HG02759 (cell line): ENCODE measurements around the gene SPDYE4.
"Not testable (repeated sequence)": the region's sequence is repeated elsewhere in the genome, so short reads cannot be mapped to it uniquely, and the experiment has no call there.

ENCODE experiments used
- ATAC-seq: cut with Tn5 transposase; IDR thresholded peaks from one replicate; pipeline ENCODE4 v1.9.1; 2021; ENCODE audit warnings: mild to moderate bottlenecking, moderate library complexity; ENCODE audit not compliant: unreplicated experiment

Gene SPDYE4

DNA sequence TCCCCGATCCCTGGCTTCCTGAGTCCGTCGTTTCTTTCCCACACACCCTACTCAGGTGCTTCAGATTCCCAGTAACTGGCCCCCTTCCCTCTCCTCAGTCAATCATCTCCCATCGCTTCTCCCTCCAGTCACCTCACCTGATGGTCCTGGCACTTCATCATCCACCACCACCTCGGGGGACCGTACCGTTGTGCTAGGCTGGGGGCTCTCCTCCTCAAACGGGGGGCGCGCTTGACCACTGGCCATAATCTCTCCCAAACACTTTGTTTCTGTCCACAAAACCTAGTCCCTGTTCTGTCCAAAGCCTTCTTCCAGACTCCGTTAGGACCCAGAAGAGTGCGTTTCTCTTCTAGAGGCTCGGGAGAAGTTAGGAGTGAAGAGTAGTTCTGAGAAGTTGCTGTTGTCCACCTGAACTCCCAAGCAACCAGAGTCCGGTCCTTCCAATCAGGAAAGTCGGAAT lies at the start of gene SPDYE4:
SPDYE4 (minus strand) TSS at position 410 of the 460 bp plus-strand sequence; CDS start at position 246, 164 bp downstream.
- no peak for ATAC-seq

GRCh38 chr17:8806926-8807550 lies 48.7 kb upstream of the SPDYE4 start:
- ATAC-seq, result peak; percentile 87

DNA sequence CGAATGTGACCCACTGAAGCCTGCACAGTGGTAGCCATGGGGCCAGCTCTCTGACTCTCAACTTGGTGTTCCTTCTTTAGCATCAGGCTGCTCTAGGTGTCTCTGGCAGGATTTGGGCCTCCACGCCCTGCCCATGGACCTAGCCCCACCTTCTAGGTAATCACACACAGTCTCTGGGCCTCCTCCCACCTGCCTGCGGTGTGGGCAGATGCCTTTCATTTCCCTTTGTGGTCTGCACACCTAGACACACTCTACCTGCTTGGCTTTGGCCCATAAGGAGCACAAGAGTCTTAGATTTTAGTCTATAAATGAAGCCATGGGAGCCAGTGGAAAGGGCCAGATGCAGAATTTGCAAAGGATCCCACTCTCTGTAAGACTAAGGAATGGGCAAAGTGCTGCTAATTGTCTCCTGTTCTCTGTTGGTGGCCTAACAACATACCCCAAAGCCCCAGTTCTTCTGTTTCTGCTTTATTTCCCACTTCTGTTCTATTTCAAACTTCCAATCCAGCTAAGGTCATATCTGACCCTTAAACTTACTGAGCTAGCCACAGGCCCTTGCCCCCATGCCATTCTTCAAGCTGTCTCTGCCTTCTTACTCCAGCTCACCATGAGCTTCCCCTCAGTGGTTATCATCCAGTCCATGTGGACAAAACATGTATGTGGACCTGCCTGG lies 48.0 kb upstream of the SPDYE4 start:
- peak; percentile 14 for ATAC-seq

- not testable (repeated sequence) for ATAC-seq
Observed at GRCh38 chr17:8805396-8805795, 47.0 kb upstream of the SPDYE4 start.

GRCh38 chr17:8803531-8804420 lies 45.4 kb upstream of the SPDYE4 start:
- no peak for ATAC-seq

DNA sequence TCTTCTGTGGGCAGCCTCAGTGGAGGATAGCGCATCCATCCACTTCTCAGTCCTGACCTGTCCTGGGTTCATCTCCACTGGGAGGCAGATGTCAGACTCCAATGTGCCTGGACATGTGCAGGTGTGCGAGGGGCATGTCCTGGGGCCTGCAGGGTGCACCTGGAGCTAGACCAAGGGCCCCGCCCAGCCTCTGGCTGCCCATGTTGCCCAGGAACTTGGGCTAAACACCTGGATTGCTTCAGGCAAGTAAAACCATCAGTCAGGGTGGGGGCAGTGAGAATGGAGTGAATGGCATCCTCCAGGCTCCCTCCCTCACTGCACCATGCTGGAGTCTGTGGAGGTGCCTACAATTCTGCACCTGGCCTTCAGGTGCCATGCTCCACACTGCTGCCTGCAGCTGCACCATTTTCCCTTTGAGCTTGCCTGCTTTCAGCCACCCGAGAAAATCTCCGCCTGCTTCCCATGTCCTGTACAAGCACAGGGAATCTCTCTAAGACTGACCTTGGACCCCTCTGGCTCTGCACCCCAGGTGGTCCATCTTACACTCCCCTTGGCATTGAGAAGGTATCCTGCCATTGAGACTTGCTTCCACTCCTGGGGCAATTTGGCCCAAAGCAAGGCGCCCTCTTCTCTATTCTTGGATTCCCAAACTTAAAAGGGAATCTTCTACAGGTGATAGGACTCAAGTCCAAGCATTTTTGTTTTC lies 42.9 kb upstream of the SPDYE4 start:
- no peak for ATAC-seq

- ATAC-seq, result no peak
Observed at GRCh38 chr17:8800656-8801055, 42.3 kb upstream of the SPDYE4 start.

- no peak for ATAC-seq
Observed at GRCh38 chr17:8799570-8800212, 41.3 kb upstream of the SPDYE4 start.

DNA sequence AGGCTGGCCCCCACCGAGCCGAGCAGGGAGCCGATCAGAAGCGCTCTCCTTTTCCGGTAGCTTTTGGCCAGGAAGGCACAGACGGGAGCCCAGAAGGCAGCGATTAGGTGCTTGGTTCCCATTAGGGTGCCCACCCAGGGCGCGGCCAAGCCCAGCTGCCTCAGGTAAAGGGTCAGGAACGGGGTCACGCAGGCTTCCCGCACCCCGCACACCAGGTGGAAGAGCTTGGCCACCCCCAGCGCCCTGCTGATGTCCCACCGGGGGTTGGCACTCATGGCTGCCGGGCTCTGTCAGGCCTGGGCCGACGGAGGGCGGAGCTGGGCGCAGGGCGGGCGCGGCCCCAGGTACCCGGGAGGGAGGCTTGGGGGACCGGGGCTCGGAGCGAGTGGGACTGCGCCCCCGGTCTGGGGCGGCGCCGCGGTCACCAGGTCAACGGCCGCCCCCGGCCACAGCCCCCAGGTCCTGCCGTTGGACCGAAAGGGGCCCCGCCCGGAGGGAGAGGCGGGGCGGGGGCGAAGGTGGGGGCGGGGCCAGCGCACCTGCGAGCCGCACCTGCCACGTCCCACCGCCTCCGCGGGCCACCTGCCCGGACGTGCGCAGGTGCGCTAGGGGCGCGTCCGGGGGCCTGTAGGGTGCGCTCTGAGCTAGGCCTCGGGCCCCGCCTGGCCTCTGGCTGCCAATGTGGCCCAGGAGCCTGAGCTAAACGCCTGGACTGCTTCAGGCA lies 40.7 kb upstream of the SPDYE4 start, which contains the start of gene MFSD6L:
MFSD6L (minus strand) TSS at position 520 of the 724 bp plus-strand sequence; CDS start at position 275, 245 bp downstream.
- ATAC-seq, result no peak

DNA sequence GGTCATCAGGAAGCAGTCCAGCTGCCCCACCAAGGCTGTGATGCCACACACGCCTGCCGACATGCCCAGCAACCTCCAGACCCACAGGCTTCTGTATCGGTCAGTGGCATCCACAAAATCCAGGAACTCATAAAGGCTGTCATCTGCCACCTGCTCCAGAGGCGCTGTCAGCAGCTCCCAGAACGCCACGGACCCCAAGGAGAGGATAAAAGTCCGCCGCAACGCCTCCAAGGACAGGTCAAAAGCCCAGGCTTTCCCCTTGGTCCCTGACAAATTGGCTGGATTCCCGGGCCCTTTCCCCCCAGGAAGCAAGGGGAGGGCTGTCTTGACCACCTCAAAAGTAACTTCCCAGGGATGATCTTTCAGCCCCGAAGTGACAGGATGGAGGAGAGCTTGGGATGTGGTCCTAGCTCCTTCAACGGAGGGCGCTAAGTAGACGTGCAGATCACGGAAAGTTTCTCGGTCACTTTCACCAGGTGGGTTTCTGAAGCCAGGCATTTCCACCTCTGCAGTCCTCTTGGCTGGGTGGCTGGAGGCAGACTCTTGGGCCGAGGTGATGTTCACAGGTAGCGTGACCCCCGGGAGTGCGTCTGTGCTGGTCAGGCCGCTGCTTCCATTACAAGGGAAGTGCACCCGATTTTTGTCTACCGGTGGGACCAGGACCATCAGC lies 40.0 kb upstream of the SPDYE4 start:
- ATAC-seq, result no peak

GRCh38 chr17:8797621-8798175 lies 39.4 kb upstream of the SPDYE4 start:
- no peak for ATAC-seq

GRCh38 chr17:8794636-8795035 lies 36.3 kb upstream of the SPDYE4 start:
- no peak for ATAC-seq

- ATAC-seq, result no peak
Observed at GRCh38 chr17:8793649-8794048, 35.3 kb upstream of the SPDYE4 start.

GRCh38 chr17:8792646-8793045 lies 34.3 kb upstream of the SPDYE4 start:
- no peak for ATAC-seq

DNA sequence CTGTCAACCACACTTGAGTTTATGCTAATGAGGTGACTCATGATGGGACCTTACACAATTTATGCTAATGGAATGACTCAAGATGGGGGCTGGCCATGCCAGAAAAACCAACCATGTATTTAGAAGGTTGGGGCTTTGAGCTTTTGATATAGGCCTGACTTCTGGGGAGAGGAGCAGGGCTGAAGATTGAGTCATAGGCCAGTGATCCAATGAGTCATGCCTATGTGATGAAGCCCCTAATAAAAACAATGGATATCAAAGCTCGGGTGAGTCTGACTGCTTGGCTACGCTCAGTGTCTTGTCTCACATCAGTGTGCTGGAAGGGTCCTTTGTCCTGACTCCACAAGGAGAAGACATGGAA lies 33.5 kb upstream of the SPDYE4 start:
- ATAC-seq, result no peak

GRCh38 chr17:8791248-8791909 lies 33.0 kb upstream of the SPDYE4 start:
- no peak for ATAC-seq

DNA sequence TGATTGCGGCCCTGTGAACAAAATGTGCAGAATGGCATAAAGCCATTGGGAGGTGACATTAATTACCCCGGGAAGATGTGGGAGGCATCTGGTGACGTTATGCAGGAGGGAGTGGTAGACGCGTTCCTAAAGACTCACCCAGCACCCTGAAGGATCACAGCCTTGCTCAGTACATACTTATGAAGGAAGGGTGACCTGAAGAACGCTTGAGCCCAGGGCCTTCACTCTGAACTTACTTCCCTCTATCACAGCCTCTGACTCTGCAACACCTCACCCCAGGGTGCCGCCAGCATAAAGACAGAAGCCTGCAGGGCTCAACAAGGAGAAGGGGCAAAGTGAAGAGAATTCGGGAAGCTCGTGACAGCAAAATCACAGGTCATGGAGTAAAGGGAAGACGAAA lies 31.4 kb upstream of the SPDYE4 start:
- no peak for ATAC-seq

DNA sequence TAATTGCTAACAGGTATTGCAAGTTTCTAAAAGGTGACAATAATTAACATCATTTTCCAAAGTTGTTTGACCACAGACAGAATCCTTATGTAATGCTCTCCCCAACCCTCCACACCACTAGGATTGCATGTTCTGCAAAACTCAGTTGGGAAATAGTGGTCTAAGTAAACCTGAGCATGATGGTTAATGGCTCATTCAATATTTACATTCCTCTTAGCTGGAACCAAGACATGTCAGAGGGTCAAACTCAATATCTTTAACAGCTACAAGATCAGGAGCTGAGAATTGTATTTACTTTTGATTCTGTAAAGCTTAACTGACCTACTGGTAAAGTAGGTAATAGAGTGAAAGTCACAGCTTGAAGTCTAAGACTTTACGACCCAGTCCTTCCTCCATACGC lies 30.7 kb upstream of the SPDYE4 start:
- ATAC-seq, result no peak
